Endothelial cell of umbilical vein (primary cell): ENCODE measurements around the gene SP3. TPM values are rescaled to one million over a fixed set of nuclear protein-coding genes. Genes with fewer than 3 reads are reported as not detected.

Source experiments
- BruUV-seq: library from RNA; stranded (reverse); fragments of 400-500 nt; replicated peaks from 2 replicates; lab custom pipeline; 2021; lab: Mats Ljungman, UMichigan
- CTCF ChIA-PET: fragments of 300-600, 350-600 bp; sonication (Branson Sonifier 250); formaldehyde crosslinking; loops from one replicate; lab custom pipeline; 2021; ENCODE audit warnings: antibody characterized with exemption, inconsistent platforms; lab: Charles Lee
- POLR2A ChIA-PET: fragments of 300-600, 350-600 bp; sonication (Branson Sonifier 250); formaldehyde crosslinking; loops from one replicate; lab custom pipeline; 2021; ENCODE audit warnings: antibody characterized with exemption, inconsistent platforms; lab: Charles Lee
- DNase-seq: peaks from one replicate; pipeline ENCODE4 v3.0.0-alpha.2; 2011; ENCODE audit warnings: low read depth, low spot score
- FAIRE-seq: peaks from 2 replicates; lab custom pipeline; 2011; peaks lifted over from hg19 to GRCh38; lab: Jason Lieb, UNC
- H2AFZ ChIP-seq: 2 replicates; pipeline ENCODE4 v1.6.0; 2012; ENCODE audit warnings: low read depth, low read length, control low read depth, inconsistent platforms
- H3K27ac ChIP-seq: 2 replicates; pipeline ENCODE4 v1.5.1; 2011; ENCODE audit warnings: low read depth, mild to moderate bottlenecking, control low read depth, low read length, moderate library complexity; ENCODE audit not compliant: insufficient read depth
- H3K27me3 ChIP-seq, 2 experiments: 2 replicates each; pipeline versions ENCODE4 v1.6.0 to v1.6.1; 2011; ENCODE audit warnings: low read length in 2 of 2, mixed read lengths in 1 of 2; ENCODE audit not compliant: control insufficient read depth in 2 of 2, insufficient read depth in 2 of 2
- H3K36me3 ChIP-seq, 2 experiments: 2 replicates in 1 of 2; 3 replicates in 1 of 2; pipeline ENCODE4 v1.5.1; 2011; ENCODE audit warnings: low read length in 2 of 2, mild to moderate bottlenecking in 1 of 2, moderate library complexity in 1 of 2; ENCODE audit not compliant: control insufficient read depth in 2 of 2, insufficient read depth in 2 of 2; ENCODE audit errors: extremely low read depth in 1 of 2
- H3K4me1 ChIP-seq: 3 replicates; pipeline ENCODE4 v1.5.1; 2011; ENCODE audit warnings: mild to moderate bottlenecking, low read length; ENCODE audit not compliant: control insufficient read depth, insufficient read depth; ENCODE audit errors: extremely low read depth
- H3K4me2 ChIP-seq: 2 replicates; pipeline ENCODE4 v1.6.1; 2011; ENCODE audit warnings: low read length, control low read depth, mixed read lengths; ENCODE audit not compliant: insufficient read depth
- H3K4me3 ChIP-seq, 3 experiments: fragments of 200-600 bp in 1 of 3; sonication (generic), shearing (Covaris generic) in 1 of 3; replicated peaks in 1 of 3; 2 replicates each; pipeline ENCODE4 v1.5.1; 2011 to 2016; ENCODE audit warnings: control low read depth in 3 of 3, low read length in 3 of 3, mild to moderate bottlenecking in 2 of 3, inconsistent platforms in 1 of 3, low read depth in 1 of 3, moderate library complexity in 1 of 3; ENCODE audit not compliant: insufficient read depth in 1 of 3
- H3K79me2 ChIP-seq: 2 replicates; pipeline ENCODE4 v1.6.0; 2012; ENCODE audit warnings: low read length, inconsistent platforms; ENCODE audit not compliant: control insufficient read depth, insufficient read depth
- H3K9ac ChIP-seq: replicated peaks from 2 replicates; pipeline ENCODE3; 2011; ENCODE audit warnings: low read length, control low read depth; ENCODE audit not compliant: insufficient read depth; ENCODE audit errors: extremely low read depth
- H3K9me1 ChIP-seq: replicated peaks from 3 replicates; pipeline ENCODE4 v1.6.0; 2011; ENCODE audit warnings: mild to moderate bottlenecking, low read length; ENCODE audit not compliant: control insufficient read depth, insufficient read depth; ENCODE audit errors: extremely low read depth
- H3K9me3 ChIP-seq: replicated peaks from 2 replicates; pipeline ENCODE4 v1.5.1; 2012; ENCODE audit warnings: low read length, inconsistent platforms; ENCODE audit not compliant: control insufficient read depth, insufficient read depth
- H4K20me1 ChIP-seq: replicated peaks from 2 replicates; pipeline ENCODE3; 2011; ENCODE audit warnings: mild to moderate bottlenecking, low read length; ENCODE audit not compliant: control insufficient read depth, insufficient read depth; ENCODE audit errors: extremely low read depth
- CTCF ChIP-seq, 2 donors: IDR thresholded peaks; 1 replicate in 1 of 2; 2 replicates in 1 of 2; pipeline ENCODE4 v1.5.1; 2011; ENCODE audit warnings: low read length in 2 of 2, mild to moderate bottlenecking in 2 of 2, moderate library complexity in 2 of 2, control low read depth in 1 of 2, inconsistent platforms in 1 of 2, low read depth in 1 of 2; ENCODE audit not compliant: insufficient read depth in 1 of 2; ENCODE audit errors: extremely low read depth in 1 of 2
- EZH2 ChIP-seq: IDR thresholded peaks from 2 replicates; pipeline ENCODE4 v1.6.1; 2012; ENCODE audit warnings: borderline replicate concordance, low read depth, mild to moderate bottlenecking, moderate library complexity, low read length, inconsistent platforms; ENCODE audit not compliant: severe bottlenecking
- FOS ChIP-seq: IDR thresholded peaks from 2 replicates; pipeline ENCODE4 v1.6.1; 2011; ENCODE audit warnings: mild to moderate bottlenecking, low read length, moderate library complexity, borderline replicate concordance; ENCODE audit not compliant: insufficient read depth
- GATA2 ChIP-seq: IDR thresholded peaks from 2 replicates; pipeline ENCODE4 v1.7.0; 2011; ENCODE audit warnings: low read depth, mild to moderate bottlenecking, moderate library complexity, mixed read lengths, low read length; ENCODE audit not compliant: insufficient read length, insufficient read depth
- JUN ChIP-seq: IDR thresholded peaks from 2 replicates; pipeline ENCODE4 v1.6.1; 2011; ENCODE audit warnings: borderline replicate concordance, low read depth; ENCODE audit not compliant: insufficient read length, insufficient read depth
- MAX ChIP-seq: IDR thresholded peaks from 2 replicates; pipeline ENCODE4 v1.6.1; 2011; ENCODE audit not compliant: insufficient read depth, insufficient read length
- MYC ChIP-seq: IDR thresholded peaks from one replicate; pipeline ENCODE4 v1.6.1; 2011; ENCODE audit warnings: mild to moderate bottlenecking, low read depth, low read length
- POLR2A ChIP-seq: IDR thresholded peaks from 2 replicates; pipeline ENCODE4 v1.6.1; 2012; ENCODE audit warnings: low read depth, mild to moderate bottlenecking, control low read depth, low read length
- POLR2AphosphoS5 ChIP-seq: IDR thresholded peaks from 2 replicates; pipeline ENCODE4 v1.6.1; 2012; ENCODE audit warnings: low read depth, mild to moderate bottlenecking, control low read depth, low read length, moderate library complexity; ENCODE audit not compliant: insufficient read depth
- dilution Hi-C: fragments of 300-500 bp; cut with MboI; formaldehyde crosslinking; loops from one replicate; pipeline ENCODE4 v1.15.0; 2019; ENCODE audit warnings: low sequenced_read_pairs; ENCODE audit not compliant: extremely low pct_ligation_motif_present
- intact Hi-C: fragments of 100-400 bp; cut with micrococcal nuclease; formaldehyde crosslinking; loops from one replicate; pipeline ENCODE4 v1.10.0; 2022
- polyA plus RNA-seq, 4 experiments: library from polyadenylated mRNA; depleted of rRNA in 3 of 4; stranded (reverse) in 3 of 4; unstranded in 1 of 4; fragments of >200 nt; gene quantifications; 2 replicates each; pipeline versions ENCODE4 v1.2.1 to v1.2.3, GENCODE V29; 2011 to 2012; ENCODE audit warnings: missing spikeins in 1 of 4
- total RNA-seq: library from RNA; stranded (reverse); gene quantifications from 2 replicates; pipeline ENCODE4 v1.2.3, GENCODE V29; 2021

The SP3 gene
- total and polyA plus RNA-seq, 2 donors (not counting 3 experiments of a cell fraction or from before 2014, with no cell fraction given), result 23.9 to 59.0 TPM

DNA sequence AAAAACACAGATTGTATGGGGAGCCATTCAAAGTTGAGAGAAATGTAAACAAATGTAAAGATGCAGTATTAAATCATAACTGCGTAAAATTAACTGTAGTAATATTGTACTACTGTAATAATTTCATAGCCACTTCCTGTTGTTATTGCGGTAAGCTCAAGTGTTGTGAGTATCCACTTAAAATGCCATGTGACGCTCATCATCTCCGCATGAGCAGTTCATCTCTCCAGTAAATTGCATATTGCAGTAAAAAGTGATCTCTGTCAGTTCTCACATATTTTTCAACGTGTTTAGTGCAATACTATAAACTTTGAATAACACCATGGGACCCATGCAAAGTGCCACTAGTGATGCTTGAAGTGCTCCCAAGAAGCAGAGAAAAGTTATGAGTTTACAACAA lies 41.8 kb upstream of the SP3 start:
- dilution Hi-C loops, result no loop called here
- CTCF ChIA-PET, result no interaction called here
- no TSS peak for BruUV-seq
- Histone ChIP-seq H3K9me1 (no peaks in the 10 kb centered on the region), H3K79me2 (no peaks in the 10 kb centered on the region), H3K27me3 (peaks cover 0 to 2% of the 10 kb centered on the region in 2 experiments), H4K20me1 (no peaks in the 10 kb centered on the region), H3K36me3 (no peaks in the 10 kb centered on the region), H3K4me1 (peaks cover 2% of the 10 kb centered on the region), H3K9ac (no peak overlapping the region), H3K4me3 (no peak overlapping the region), H2AFZ (no peak overlapping the region), H3K9me3 (no peaks in the 10 kb centered on the region), H3K4me2 (no peak overlapping the region), H3K27ac (no peak overlapping the region)
- intact Hi-C loops, result no loop called here
- TF ChIP-seq GATA2 (no peak), CTCF (IDR thresholded peaks at IDR 0.05; ENCODE audit: extremely low read depth in 1 of 2, insufficient read depth in 1 of 2, low read depth in 1 of 2, low read length in 2 of 2) (no peak), MYC (no peak), FOS (no peak), MAX (no peak), POLR2AphosphoS5 (no peak), EZH2 (no peak), JUN (no peak), POLR2A (no peak)
- FAIRE-seq (no peak), DNase-seq (no peak)
- POLR2A ChIA-PET, result no interaction called here
